ENCODE measurements around the gene TRIM14. TPM values are rescaled to one million over a fixed set of nuclear protein-coding genes. Genes with fewer than 3 reads are reported as not detected.
"Not testable (repeated sequence)": the region's sequence is repeated elsewhere in the genome, so short reads cannot be mapped to it uniquely, and the experiment has no call there.

TRIM14 gene
- total RNA-seq, 1 donor from 2014 or later, result 9.9 TPM

DNA sequence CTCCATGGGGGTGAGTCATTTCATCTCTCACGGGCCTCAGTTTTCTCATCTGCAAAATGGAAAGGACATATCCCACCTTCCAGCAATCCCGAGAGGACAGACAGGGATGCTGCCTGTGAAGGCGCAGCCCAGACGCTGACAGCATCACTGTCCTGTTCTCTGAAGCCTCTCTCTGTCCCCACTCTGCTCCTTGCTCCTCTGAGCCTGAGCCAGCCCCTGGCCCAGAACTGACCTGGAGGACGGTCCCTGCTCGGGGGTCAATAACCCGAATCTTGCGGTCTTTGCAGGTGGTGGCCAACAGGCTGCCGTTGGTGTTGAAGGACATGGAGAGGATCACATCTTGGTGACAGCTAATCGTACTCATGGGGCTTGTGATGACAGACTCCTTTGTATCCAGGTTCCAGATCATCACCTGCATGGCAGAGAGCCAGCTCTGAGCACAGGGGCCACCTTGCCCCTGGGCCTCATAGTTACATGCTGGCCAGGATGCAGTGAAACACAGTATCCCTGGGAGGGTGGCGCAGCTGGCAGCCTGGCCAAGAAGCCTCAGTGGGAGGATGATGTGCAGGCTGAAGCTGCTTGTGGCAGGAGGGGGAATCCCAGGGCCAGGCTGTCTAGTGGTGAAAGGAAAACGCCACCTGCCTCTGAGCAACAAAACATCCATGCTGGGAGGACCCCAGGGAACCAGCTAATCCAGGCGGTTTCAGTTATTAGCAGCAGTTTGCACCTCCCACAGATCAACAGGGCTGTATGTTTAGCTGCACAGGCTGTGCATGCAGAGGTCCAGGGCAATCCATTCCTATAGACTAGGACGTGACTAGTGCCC, 14.0 kb upstream of the TRIM14 start:
- Mint-ChIP-seq H3K4me3 (no peak overlapping the region), H3K27ac (no peak overlapping the region), H3K4me1 (ENCODE audit: unreplicated experiment) (peaks cover 9% of the 10 kb centered on the region), H3K36me3 (no peaks in the 10 kb centered on the region), H3K27me3 (no peaks in the 10 kb centered on the region), H3K9me3 (no peaks in the 10 kb centered on the region)
- TF ChIP-seq, protein P1, sequence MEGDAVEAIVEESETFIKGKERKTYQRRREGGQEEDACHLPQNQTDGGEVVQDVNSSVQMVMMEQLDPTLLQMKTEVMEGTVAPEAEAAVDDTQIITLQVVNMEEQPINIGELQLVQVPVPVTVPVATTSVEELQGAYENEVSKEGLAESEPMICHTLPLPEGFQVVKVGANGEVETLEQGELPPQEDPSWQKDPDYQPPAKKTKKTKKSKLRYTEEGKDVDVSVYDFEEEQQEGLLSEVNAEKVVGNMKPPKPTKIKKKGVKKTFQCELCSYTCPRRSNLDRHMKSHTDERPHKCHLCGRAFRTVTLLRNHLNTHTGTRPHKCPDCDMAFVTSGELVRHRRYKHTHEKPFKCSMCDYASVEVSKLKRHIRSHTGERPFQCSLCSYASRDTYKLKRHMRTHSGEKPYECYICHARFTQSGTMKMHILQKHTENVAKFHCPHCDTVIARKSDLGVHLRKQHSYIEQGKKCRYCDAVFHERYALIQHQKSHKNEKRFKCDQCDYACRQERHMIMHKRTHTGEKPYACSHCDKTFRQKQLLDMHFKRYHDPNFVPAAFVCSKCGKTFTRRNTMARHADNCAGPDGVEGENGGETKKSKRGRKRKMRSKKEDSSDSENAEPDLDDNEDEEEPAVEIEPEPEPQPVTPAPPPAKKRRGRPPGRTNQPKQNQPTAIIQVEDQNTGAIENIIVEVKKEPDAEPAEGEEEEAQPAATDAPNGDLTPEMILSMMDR (conservative IDR thresholded peaks at IDR 0.05), result no peak
- no peak for DNase-seq (ENCODE audit: extremely low spot score, unreplicated experiment)

DNA sequence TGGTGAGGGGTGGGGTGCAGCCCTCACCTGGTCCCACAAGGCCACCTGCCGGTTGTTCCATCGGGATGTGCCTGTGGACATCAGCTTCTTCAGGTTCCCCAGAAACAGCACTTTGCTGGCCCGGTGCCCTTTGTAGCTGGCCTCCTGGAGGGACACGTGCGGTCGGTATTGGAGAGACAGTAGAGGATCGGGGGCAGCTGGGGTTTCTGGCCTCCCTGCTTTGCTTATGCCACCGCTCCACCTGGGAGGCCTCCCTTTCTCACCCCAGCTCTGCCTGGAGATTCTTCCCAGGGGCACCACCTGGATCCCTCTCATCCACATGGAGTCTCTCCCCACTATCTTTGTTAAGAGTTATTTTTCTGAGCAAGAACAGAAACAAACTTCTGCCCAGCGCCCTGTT, 13.1 kb upstream of the TRIM14 start:
- no peaks in the 10 kb centered on the region for H3K27me3 Mint-ChIP-seq
- peaks cover 9% of the 10 kb centered on the region for H3K4me1 Mint-ChIP-seq (ENCODE audit: unreplicated experiment)
- H3K36me3 Mint-ChIP-seq, result no peaks in the 10 kb centered on the region

GRCh38 chr9:98130576-98131228, 11.7 kb upstream of the TRIM14 start:
- no peak overlapping the region for H3K4me3 Mint-ChIP-seq

More for the DNA sequence above, 13.1 kb upstream of the TRIM14 start:
- DNase-seq (ENCODE audit: extremely low spot score, unreplicated experiment), result no peak
- Mint-ChIP-seq H3K9me3 (no peaks in the 10 kb centered on the region), H3K27ac (no peak overlapping the region), H3K4me3 (no peak overlapping the region)
- TF ChIP-seq, protein P1 (conservative IDR thresholded peaks at IDR 0.05), result no peak

GRCh38 chr9:98130060-98130459, 11.0 kb upstream of the TRIM14 start:
- H3K27ac Mint-ChIP-seq; H3K27me3 Mint-ChIP-seq; DNase-seq (ENCODE audit: extremely low spot score, unreplicated experiment); H3K36me3 Mint-ChIP-seq; H3K4me3 Mint-ChIP-seq; H3K9me3 Mint-ChIP-seq; H3K4me1 Mint-ChIP-seq (ENCODE audit: unreplicated experiment): not testable (repeated sequence)

More at GRCh38 chr9:98130576-98131228, 11.7 kb upstream of the TRIM14 start:
- DNase-seq (ENCODE audit: extremely low spot score, unreplicated experiment), result no peak
- H3K4me1 Mint-ChIP-seq (ENCODE audit: unreplicated experiment), result peaks cover 7% of the 10 kb centered on the region
- H3K9me3 Mint-ChIP-seq, result no peaks in the 10 kb centered on the region
- no peak overlapping the region for H3K27ac Mint-ChIP-seq
- no peaks in the 10 kb centered on the region for H3K36me3 Mint-ChIP-seq
- TF ChIP-seq, protein P1 (conservative IDR thresholded peaks at IDR 0.05), result no peak
- H3K27me3 Mint-ChIP-seq, result no peaks in the 10 kb centered on the region

DNA sequence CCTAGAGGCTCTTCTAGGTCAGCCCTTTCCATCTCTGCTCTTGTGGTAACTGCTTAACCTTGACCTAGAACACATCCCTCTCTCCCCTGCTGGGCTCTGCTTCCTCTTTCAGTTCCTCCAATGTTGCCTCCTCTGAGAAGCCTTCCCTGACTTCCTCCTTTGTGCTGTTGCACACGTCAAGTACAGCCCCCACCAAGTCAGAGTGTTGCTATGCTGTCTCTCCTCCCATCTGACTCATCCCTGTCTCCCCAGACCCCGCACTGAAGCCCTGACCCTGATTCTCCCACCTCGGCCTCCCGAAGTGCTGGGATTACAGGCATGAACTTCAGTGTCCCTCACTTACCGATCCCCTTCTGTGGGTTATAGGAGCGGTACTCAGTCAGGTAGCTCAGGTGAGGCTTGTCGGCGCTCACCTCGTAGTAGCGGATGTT, 10.4 kb upstream of the TRIM14 start:
- H3K36me3 Mint-ChIP-seq, result no peaks in the 10 kb centered on the region
- peaks cover 3% of the 10 kb centered on the region for H3K4me1 Mint-ChIP-seq (ENCODE audit: unreplicated experiment)
- H3K27me3 Mint-ChIP-seq, result no peaks in the 10 kb centered on the region
- TF ChIP-seq, protein P1 (conservative IDR thresholded peaks at IDR 0.05), result no peak
- DNase-seq (ENCODE audit: extremely low spot score, unreplicated experiment), result no peak
- no peak overlapping the region for H3K27ac Mint-ChIP-seq
- no peaks in the 10 kb centered on the region for H3K9me3 Mint-ChIP-seq
- H3K4me3 Mint-ChIP-seq, result no peak overlapping the region

GRCh38 chr9:98128316-98128715, 9.3 kb upstream of the TRIM14 start:
- no peaks in the 10 kb centered on the region for H3K9me3 Mint-ChIP-seq
- TF ChIP-seq, protein P1 (conservative IDR thresholded peaks at IDR 0.05), result no peak
- H3K27me3 Mint-ChIP-seq, result no peaks in the 10 kb centered on the region
- no peak overlapping the region for H3K27ac Mint-ChIP-seq
- H3K4me3 Mint-ChIP-seq, result no peak overlapping the region
- DNase-seq (ENCODE audit: extremely low spot score, unreplicated experiment), result no peak
- H3K4me1 Mint-ChIP-seq (ENCODE audit: unreplicated experiment), result peaks cover under 1% of the 10 kb centered on the region
- no peaks in the 10 kb centered on the region for H3K36me3 Mint-ChIP-seq

Data from type B pancreatic cell (in vitro differentiated cells).